T-helper 17 cell (primary cell): ENCODE measurements around the gene APLP1. TPM values are rescaled to one million over a fixed set of nuclear protein-coding genes. Genes with fewer than 3 reads are reported as not detected.
"Not testable (repeated sequence)": the region's sequence is repeated elsewhere in the genome, so short reads cannot be mapped to it uniquely, and the experiment has no call there.

Experiments
- ATAC-seq: fragments of 150-1000 bp; cut with Tn5 transposase; 2 replicates; pipeline ENCODE4 v1.10.0; 2021; ENCODE audit warnings: mild to moderate bottlenecking, moderate library complexity
- DNase-seq, 3 donors: peaks; one replicate each; pipeline versions ENCODE4 v3.0.0 to v3.0.0-alpha.2; 2020 to 2021
- H3K9me3 ChIP-seq: one replicate; pipeline ENCODE4 v1.7.0; 2013; ENCODE audit warnings: low read length, mild to moderate bottlenecking; ENCODE audit not compliant: control insufficient read depth, poor library complexity, severe bottlenecking
- H3K27ac Mint-ChIP-seq: one replicate; pipeline ENCODE4 v1.8.0; 2022; ENCODE audit warnings: mild to moderate bottlenecking, moderate library complexity, mixed read lengths
- H3K27me3 Mint-ChIP-seq: one replicate; pipeline ENCODE4 v1.8.0; 2022; ENCODE audit warnings: mixed read lengths
- H3K36me3 Mint-ChIP-seq: one replicate; pipeline ENCODE4 v1.8.0; 2022; ENCODE audit warnings: low read depth, mixed read lengths
- H3K4me1 Mint-ChIP-seq: one replicate; pipeline ENCODE4 v1.8.0; 2022; ENCODE audit warnings: mild to moderate bottlenecking, mixed read lengths
- H3K4me3 Mint-ChIP-seq: one replicate; pipeline ENCODE4 v1.8.0; 2022; ENCODE audit warnings: mild to moderate bottlenecking, moderate library complexity, mixed read lengths
- total RNA-seq, 4 donors: library from RNA in 2 of 4; stranded (reverse) in 2 of 4; gene quantifications; one replicate each; pipeline ENCODE4 v1.2.3 and lab custom pipeline; 2022 to 2026

APLP1 gene
- total RNA-seq, 2 donors from 2014 or later = not detected

- Mint-ChIP-seq H3K4me1 (peaks cover 8% of the 10 kb centered on the region), H3K27me3 (peaks cover 67% of the 10 kb centered on the region), H3K4me3 (no peak overlapping the region), H3K36me3 (peaks cover 4% of the 10 kb centered on the region), H3K27ac (no peak overlapping the region)
- no peaks in the 10 kb centered on the region for H3K9me3 ChIP-seq
- ATAC-seq (no peak), DNase-seq (no peak)
Observed at GRCh38 chr19:35860436-35860817, 7.9 kb upstream of the APLP1 start.

GRCh38 chr19:35860818-35861639 lies 7.3 kb upstream of the APLP1 start:
- no peak for DNase-seq
- no peak for ATAC-seq
- Mint-ChIP-seq H3K27ac (no peak overlapping the region), H3K4me1 (peaks cover 8% of the 10 kb centered on the region), H3K36me3 (peaks cover 9% of the 10 kb centered on the region), H3K4me3 (no peak overlapping the region), H3K27me3 (peaks cover 69% of the 10 kb centered on the region)
- no peaks in the 10 kb centered on the region for H3K9me3 ChIP-seq

- DNase-seq (no peak), ATAC-seq (no peak)
- no peaks in the 10 kb centered on the region for H3K9me3 ChIP-seq
- Mint-ChIP-seq H3K36me3 (peaks cover 9% of the 10 kb centered on the region), H3K4me1 (peaks cover 8% of the 10 kb centered on the region), H3K4me3 (no peak overlapping the region), H3K27me3 (peaks cover 76% of the 10 kb centered on the region), H3K27ac (no peak overlapping the region)
Observed at GRCh38 chr19:35861640-35862160, 6.7 kb upstream of the APLP1 start.

- Mint-ChIP-seq H3K4me3 (no peak overlapping the region), H3K36me3 (peaks cover 9% of the 10 kb centered on the region), H3K27me3 (peaks cover 76% of the 10 kb centered on the region), H3K27ac (no peak overlapping the region), H3K4me1 (peaks cover 4% of the 10 kb centered on the region)
- ATAC-seq (no peak), DNase-seq (no peak)
- no peaks in the 10 kb centered on the region for H3K9me3 ChIP-seq
Observed at GRCh38 chr19:35862528-35862927, 5.8 kb upstream of the APLP1 start.

- Mint-ChIP-seq H3K27ac (no peak overlapping the region), H3K36me3 (peaks cover 9% of the 10 kb centered on the region), H3K27me3 (peaks cover 74% of the 10 kb centered on the region)
Observed at GRCh38 chr19:35863018-35863417, 5.4 kb upstream of the APLP1 start.

GRCh38 chr19:35868823-35869326 lies 501 bp downstream of the APLP1 start:
- DNase-seq = no peak
- no peak for ATAC-seq
- Mint-ChIP-seq H3K36me3 (peaks cover 11% of the 10 kb centered on the region), H3K4me3 (peak overlapping the region; percentile 80), H3K27ac (no peak overlapping the region), H3K27me3 (peaks cover 52% of the 10 kb centered on the region), H3K4me1 (peaks cover 17% of the 10 kb centered on the region)
- no peaks in the 10 kb centered on the region for H3K9me3 ChIP-seq

More at GRCh38 chr19:35863018-35863417, 5.4 kb upstream of the APLP1 start:
- Mint-ChIP-seq H3K4me3 (no peak overlapping the region), H3K4me1 (peaks cover 4% of the 10 kb centered on the region)
- no peak for DNase-seq
- no peaks in the 10 kb centered on the region for H3K9me3 ChIP-seq
- no peak for ATAC-seq

- peaks cover 50% of the 10 kb centered on the region for H3K27me3 Mint-ChIP-seq
- H3K4me1 Mint-ChIP-seq = peaks cover 18% of the 10 kb centered on the region
- H3K9me3 ChIP-seq = no peaks in the 10 kb centered on the region
- H3K27ac Mint-ChIP-seq = no peak overlapping the region
- H3K4me3 Mint-ChIP-seq = peak overlapping the region; percentile 80
- peaks cover 11% of the 10 kb centered on the region for H3K36me3 Mint-ChIP-seq
- ATAC-seq = peak; percentile 92
- DNase-seq = peak; percentile 72 to 80 (median 74)
Observed at GRCh38 chr19:35869327-35870123, 1.2 kb downstream of the APLP1 start.

- not testable (repeated sequence) for ATAC-seq, H3K9me3 ChIP-seq, DNase-seq, H3K27ac Mint-ChIP-seq
- H3K4me3 Mint-ChIP-seq = peak overlapping the region; percentile 64
- peaks cover 46% of the 10 kb centered on the region for H3K27me3 Mint-ChIP-seq
- peaks cover 18% of the 10 kb centered on the region for H3K4me1 Mint-ChIP-seq
- H3K36me3 Mint-ChIP-seq = peaks cover 11% of the 10 kb centered on the region
Observed at GRCh38 chr19:35870124-35870736, 1.9 kb downstream of the APLP1 start.

- no peak for ATAC-seq
- Mint-ChIP-seq H3K36me3 (peaks cover 5% of the 10 kb centered on the region), H3K27ac (no peak overlapping the region), H3K4me1 (peaks cover 18% of the 10 kb centered on the region), H3K27me3 (peaks cover 40% of the 10 kb centered on the region), H3K4me3 (no peak overlapping the region)
- no peaks in the 10 kb centered on the region for H3K9me3 ChIP-seq
- DNase-seq = no peak
Observed at GRCh38 chr19:35870798-35871197, 2.4 kb downstream of the APLP1 start.

GRCh38 chr19:35871611-35872010 lies 3.2 kb downstream of the APLP1 start:
- Mint-ChIP-seq H3K4me3 (no peak overlapping the region), H3K27me3 (peaks cover 40% of the 10 kb centered on the region), H3K36me3 (peaks cover 9% of the 10 kb centered on the region), H3K4me1 (peaks cover 23% of the 10 kb centered on the region), H3K27ac (no peak overlapping the region)
- ATAC-seq (no peak), DNase-seq (no peak)
- H3K9me3 ChIP-seq = no peaks in the 10 kb centered on the region

- Mint-ChIP-seq H3K27ac (no peak overlapping the region), H3K4me1 (peaks cover 23% of the 10 kb centered on the region), H3K4me3 (no peak overlapping the region), H3K36me3 (peaks cover 9% of the 10 kb centered on the region), H3K27me3 (peaks cover 41% of the 10 kb centered on the region)
- DNase-seq = no peak
- ATAC-seq = no peak
- no peaks in the 10 kb centered on the region for H3K9me3 ChIP-seq
Observed at GRCh38 chr19:35872180-35872579, 3.8 kb downstream of the APLP1 start.

GRCh38 chr19:35874392-35874930 lies 6.1 kb downstream of the APLP1 start:
- Mint-ChIP-seq H3K4me3 (no peak overlapping the region), H3K4me1 (peaks cover 21% of the 10 kb centered on the region), H3K27ac (no peak overlapping the region), H3K27me3 (peaks cover 44% of the 10 kb centered on the region), H3K36me3 (peaks cover 9% of the 10 kb centered on the region)
- no peak for ATAC-seq
- no peaks in the 10 kb centered on the region for H3K9me3 ChIP-seq
- no peak for DNase-seq
